ENCODE measurements around the gene IL1RAPL2. TPM values are rescaled to one million over a fixed set of nuclear protein-coding genes. Genes with fewer than 3 reads are reported as not detected.

Gene IL1RAPL2
- total and polyA plus RNA-seq, 2 of the 4 experiments (the other 2 are of a cell fraction), result 0.03 TPM; not detected in 1

- Histone ChIP-seq H3K18ac (ENCODE audit: low read depth, low read length) (no peak overlapping the region), H3K14ac (replicated peaks; ENCODE audit: low read depth, low read length) (no peak overlapping the region), H3K9me1 (ENCODE audit: insufficient read depth, low read length) (no peaks in the 10 kb centered on the region), H3K23ac (ENCODE audit: low read depth, low read length) (no peak overlapping the region), H2AFZ (replicated peaks; ENCODE audit: low read length, poor library complexity) (no peak overlapping the region), H3K56ac (ENCODE audit: extremely low read depth, insufficient read depth, low read length) (no peak overlapping the region), H3K79me1 (ENCODE audit: low read depth in 1 of 2, low read length in 2 of 2) (no peaks in the 10 kb centered on the region), H3K4me3 (ENCODE audit: insufficient read depth, low read depth, low read length) (no peak overlapping the region), H3K36me3 (ENCODE audit: control insufficient read depth, insufficient read depth, low read length) (no peaks in the 10 kb centered on the region), H3K27ac (ENCODE audit: insufficient read depth, low read length) (no peak overlapping the region), H2AK5ac (ENCODE audit: low read depth, low read length) (no peak overlapping the region), H2AK9ac (replicated peaks; ENCODE audit: low read depth, low read length, poor library complexity) (no peak overlapping the region), H3K4me2 (ENCODE audit: low read depth, low read length) (no peak overlapping the region), H4K20me1 (ENCODE audit: insufficient read depth, low read length) (no peaks in the 10 kb centered on the region), H4K91ac (ENCODE audit: insufficient read depth, low read depth, low read length) (no peak overlapping the region), H3K4ac (ENCODE audit: low read depth, low read length) (no peak overlapping the region), H3K27me3 (ENCODE audit: control insufficient read depth, insufficient read depth, low read length) (no peaks in the 10 kb centered on the region), H2BK120ac (ENCODE audit: low read depth, low read length) (no peak overlapping the region), H3K9me3 (ENCODE audit: control insufficient read depth, insufficient read depth, low read length) (no peaks in the 10 kb centered on the region), H4K5ac (ENCODE audit: low read depth, low read length) (no peak overlapping the region), H4K8ac (ENCODE audit: low read depth in 2 of 2, low read length in 2 of 2) (no peak overlapping the region), H3K4me1 (ENCODE audit: control insufficient read depth, insufficient read depth, low read length) (no peaks in the 10 kb centered on the region), H2BK15ac (ENCODE audit: low read depth, low read length) (no peak overlapping the region), H2BK5ac (ENCODE audit: low read depth, low read length, poor library complexity, severe bottlenecking) (no peak overlapping the region), H3K9ac (ENCODE audit: low read depth, low read length) (no peak overlapping the region), H2BK20ac (ENCODE audit: low read depth, low read length) (no peak overlapping the region)
- ChIA-PET CTCF (no interaction called here), POLR2A (ENCODE audit: unreplicated experiment) (no interaction called here)
- no CpG with 5 or more reads among the region's 1 CpG for WGBS, 2 experiments (ENCODE audit: extremely low coverage in 2 of 2, insufficient read length in 1 of 2)
- intact Hi-C loops (cut with micrococcal nuclease) (no loop called here), in situ Hi-C loops (cut with MboI; ENCODE audit: low sequenced_read_pairs) (no loop called here), dilution Hi-C loops (cut with HindIII; ENCODE audit: low sequenced_read_pairs, unreplicated experiment) (no loop called here)
- ATAC-seq (ENCODE audit: low read depth) (no peak), DNase-seq (no peak)
- TF ChIP-seq RAD21 (IDR thresholded peaks at IDR 0.05; ENCODE audit: low read length) (no peak), MAFK (IDR thresholded peaks at IDR 0.05; ENCODE audit: low read depth, low read length) (no peak), FOS (IDR thresholded peaks at IDR 0.05; ENCODE audit: low read depth, low read length) (no peak), CTCF (conservative IDR thresholded peaks at IDR 0.05; ENCODE audit: low read depth, low read length) (no peak), RFX5 (IDR thresholded peaks at IDR 0.05; ENCODE audit: low read depth, low read length) (no peak), MXI1 (IDR thresholded peaks at IDR 0.05; ENCODE audit: borderline replicate concordance, low read depth, low read length) (no peak)
- no TSS peak for BruUV-seq (replicated peaks)
These were observed 352.1 kb downstream of the IL1RAPL2 start for GRCh38 chrX:104918122-104918521.
